T-cell (primary cell): ENCODE measurements around the gene OR56A4. TPM values are rescaled to one million over a fixed set of nuclear protein-coding genes. Genes with fewer than 3 reads are reported as not detected.

Experiments
- ATAC-seq, 4 experiments: fragments of 200-7000 bp in 3 of 4; fragments of 150-1000 bp in 1 of 4; cut with Tn5 transposase; replicated peaks in 1 of 4; 1 replicate in 3 of 4; 2 replicates in 1 of 4; pipeline ENCODE4 v1.10.0; 2021; ENCODE audit warnings: moderate library complexity in 3 of 4, mild to moderate bottlenecking in 2 of 4, moderate number of reproducible peaks in 1 of 4
- CTCF ChIA-PET, 2 donors: fragments of 300-600 bp; sonication (Branson Sonifier 250); formaldehyde crosslinking; loops; one replicate each; lab custom pipeline; 2022; ENCODE audit warnings: antibody characterized with exemption in 2 of 2; lab: Charles Lee
- POLR2A ChIA-PET, 2 donors: fragments of 300-600 bp; sonication (Branson Sonifier 250); formaldehyde crosslinking; loops; one replicate each; lab custom pipeline; 2022; ENCODE audit warnings: antibody characterized with exemption in 2 of 2; lab: Charles Lee
- DNase-seq, 35 experiments: peaks; one replicate each; pipeline versions ENCODE4 v3.0.0 to v3.0.0-alpha.2; 2013 to 2023
- H3K27ac ChIP-seq: one replicate; pipeline ENCODE4 v1.5.1; 2013; ENCODE audit warnings: low read length
- H3K27me3 ChIP-seq, 2 experiments: replicated peaks in 1 of 2; 1 replicate in 1 of 2; 2 replicates in 1 of 2; pipeline versions ENCODE4 v1.6.1 to v1.7.0; 2013; ENCODE audit warnings: low read length in 1 of 2, mixed read lengths in 1 of 2; ENCODE audit not compliant: control insufficient read depth in 2 of 2, insufficient read depth in 2 of 2; ENCODE audit errors: extremely low read depth in 1 of 2
- H3K36me3 ChIP-seq, 2 donors: 1 replicate in 1 of 2; 2 replicates in 1 of 2; pipeline versions ENCODE4 v1.6.1 to v1.7.0; 2013; ENCODE audit warnings: low read length in 1 of 2; ENCODE audit not compliant: control insufficient read depth in 2 of 2, insufficient read depth in 1 of 2; ENCODE audit errors: extremely low read depth in 1 of 2
- H3K4me1 ChIP-seq, 2 experiments: 1 replicate in 1 of 2; 2 replicates in 1 of 2; pipeline versions ENCODE4 v1.6.1 to v1.7.0; 2013; ENCODE audit warnings: low read length in 2 of 2, mixed read lengths in 1 of 2; ENCODE audit not compliant: insufficient read depth in 2 of 2, control insufficient read depth in 1 of 2; ENCODE audit errors: extremely low read depth in 1 of 2
- H3K4me3 ChIP-seq, 2 donors: 1 replicate in 1 of 2; 2 replicates in 1 of 2; pipeline versions ENCODE4 v1.5.1 to v1.7.0; 2013; ENCODE audit warnings: mild to moderate bottlenecking in 2 of 2, low read length in 1 of 2, moderate library complexity in 1 of 2; ENCODE audit not compliant: control insufficient read depth in 1 of 2; ENCODE audit errors: extremely low read depth in 1 of 2
- H3K9me3 ChIP-seq: 2 replicates; pipeline ENCODE4 v1.7.0; 2013
- H3K27ac Mint-ChIP-seq, 2 donors: one replicate each; pipeline ENCODE4 v1.8.0; 2020 to 2021; ENCODE audit warnings: mild to moderate bottlenecking in 2 of 2, mixed read lengths in 2 of 2
- H3K27me3 Mint-ChIP-seq, 2 donors: one replicate each; pipeline ENCODE4 v1.8.0; 2021 to 2022; ENCODE audit warnings: mixed read lengths in 2 of 2
- H3K36me3 Mint-ChIP-seq: one replicate; pipeline ENCODE4 v1.8.0; 2021; ENCODE audit warnings: mixed read lengths
- H3K4me1 Mint-ChIP-seq, 3 donors: one replicate each; pipeline ENCODE4 v1.8.0; 2020 to 2022; ENCODE audit warnings: mixed read lengths in 3 of 3, mild to moderate bottlenecking in 1 of 3
- H3K4me3 Mint-ChIP-seq, 3 donors: one replicate each; pipeline ENCODE4 v1.8.0; 2020 to 2022; ENCODE audit warnings: mild to moderate bottlenecking in 3 of 3, mixed read lengths in 3 of 3, moderate library complexity in 3 of 3
- H3K9me3 Mint-ChIP-seq, 3 donors: one replicate each; pipeline ENCODE4 v1.8.0; 2020 to 2022; ENCODE audit warnings: mixed read lengths in 3 of 3
- WGBS: methylation state at CpG from one replicate; pipeline ENCODE4 v1.1.5; 2013; ENCODE audit warnings: missing lambda C conversion rate; ENCODE audit not compliant: insufficient coverage; 5-methylcytosine and 5-hydroxymethylcytosine counted together
- total RNA-seq, 35 experiments: library from RNA in 6 of 35; stranded (reverse) in 6 of 35; fragments of 120-200 nt in 1 of 35; gene quantifications; one replicate each; pipeline versions ENCODE4 v1.2.1 to v1.2.4 and lab custom pipeline; 2013 to 2026

OR56A4 gene
- total RNA-seq, 5 donors from 2014 or later (not counting 1 experiment from before 2014, with no cell fraction given), result 0.07 to 0.09 TPM; not detected in 3

DNA sequence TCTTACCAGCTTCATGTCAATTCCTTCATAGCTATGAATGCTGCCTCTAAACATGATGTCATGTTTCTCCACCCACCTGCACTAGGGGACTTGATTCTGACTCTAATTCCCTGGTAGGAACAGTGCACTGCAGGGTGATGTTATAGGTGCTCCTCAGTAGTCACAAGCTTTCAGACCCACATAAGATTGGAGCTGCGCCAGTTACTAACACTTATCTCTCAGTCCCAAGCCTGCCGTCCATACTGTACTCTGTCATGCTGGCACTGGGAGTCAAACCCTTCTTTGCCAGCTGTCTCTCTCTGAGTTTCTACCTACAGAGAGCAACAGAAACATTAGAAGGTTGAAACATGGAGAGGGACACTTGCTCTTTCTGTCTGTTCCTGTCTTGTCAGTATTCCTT lies 18.3 kb upstream of the OR56A4 start:
- ATAC-seq (no peak), DNase-seq (no peak)
- no peaks in the 10 kb centered on the region for H3K9me3 Mint-ChIP-seq

DNA sequence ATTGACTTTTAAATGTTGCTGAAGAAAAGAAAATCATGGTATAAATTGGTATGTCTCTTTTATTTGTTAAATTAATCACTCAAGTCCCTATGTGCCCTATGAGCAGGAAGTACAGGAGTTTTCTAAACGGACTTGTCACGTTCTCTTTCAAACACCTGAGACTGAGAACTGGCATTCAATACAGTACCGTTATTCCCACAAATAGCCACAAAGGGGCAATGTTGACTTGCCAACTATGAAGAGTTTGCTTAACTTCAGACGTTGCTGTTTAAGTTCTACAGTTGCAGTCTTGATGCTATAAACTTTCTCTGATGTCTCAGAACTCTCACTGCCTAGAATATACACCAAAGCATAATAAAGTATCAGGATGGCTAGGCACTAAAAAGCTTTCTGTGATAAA lies 16.2 kb upstream of the OR56A4 start:
- 0% methylated on average over 3 of the region's 4 CpGs for WGBS
- ATAC-seq, result no peak
- H3K27me3 ChIP-seq, result no peaks in the 10 kb centered on the region
- no peaks in the 10 kb centered on the region for H3K9me3 ChIP-seq
- H3K4me1 ChIP-seq, result no peaks in the 10 kb centered on the region
- Mint-ChIP-seq H3K36me3 (no peaks in the 10 kb centered on the region), H3K9me3 (no peaks in the 10 kb centered on the region), H3K4me3 (no peak overlapping the region), H3K4me1 (no peaks in the 10 kb centered on the region), H3K27ac (no peak overlapping the region), H3K27me3 (peaks cover 26 to 36% of the 10 kb centered on the region in 2 donors)
- DNase-seq, result peak in 8 of 35 experiments; percentile 1 to 65 (median 5)
- CTCF ChIA-PET, result interaction anchor here in 1 of 2 donors (1.2 to 2.1 kb wide), 4 partner anchors 14 to 340 kb away, joined by 3 to 8 read pairs (median 6); no protein-coding TSS in a partner anchor
- no peak overlapping the region for H3K27ac ChIP-seq
- no peaks in the 10 kb centered on the region for H3K36me3 ChIP-seq
- POLR2A ChIA-PET, result no interaction called here
- no peak overlapping the region for H3K4me3 ChIP-seq

More for the DNA sequence above, 18.3 kb upstream of the OR56A4 start:
- Histone ChIP-seq H3K27ac (no peak overlapping the region), H3K4me1 (no peaks in the 10 kb centered on the region), H3K27me3 (no peaks in the 10 kb centered on the region), H3K4me3 (no peak overlapping the region), H3K36me3 (no peaks in the 10 kb centered on the region), H3K9me3 (no peaks in the 10 kb centered on the region)
- CTCF ChIA-PET, result no interaction called here
- no peak overlapping the region for H3K4me3 Mint-ChIP-seq
- H3K4me1 Mint-ChIP-seq, result no peaks in the 10 kb centered on the region
- H3K27me3 Mint-ChIP-seq, result peaks cover 26 to 32% of the 10 kb centered on the region in 2 donors
- 100% methylated on average over 1 of the region's 2 CpGs for WGBS
- H3K27ac Mint-ChIP-seq, result no peak overlapping the region
- no peaks in the 10 kb centered on the region for H3K36me3 Mint-ChIP-seq
- POLR2A ChIA-PET, result no interaction called here

DNA sequence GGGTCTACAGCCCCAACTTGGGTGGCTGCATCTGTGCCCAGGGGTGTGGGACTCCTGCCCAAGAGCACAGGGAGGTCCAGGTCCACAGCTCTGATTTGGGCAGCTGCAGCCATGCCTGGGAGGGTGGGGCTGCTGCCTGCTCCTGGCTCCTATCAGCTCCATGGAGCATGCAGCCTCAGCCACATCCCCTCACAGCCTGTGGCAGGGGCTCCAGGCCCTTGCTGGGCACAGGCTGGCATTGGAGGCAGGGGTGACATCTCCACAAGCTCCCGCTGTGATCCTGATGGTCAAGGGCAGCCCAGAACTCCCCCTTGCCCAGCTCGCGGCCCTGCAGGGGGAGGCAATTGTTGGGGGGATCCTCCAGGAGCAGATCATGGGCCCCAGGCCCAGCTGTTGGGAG lies 6.3 kb upstream of the OR56A4 start:
- CTCF ChIA-PET, result no interaction called here
- Mint-ChIP-seq H3K4me3 (no peak overlapping the region), H3K27ac (no peak overlapping the region)

DNA sequence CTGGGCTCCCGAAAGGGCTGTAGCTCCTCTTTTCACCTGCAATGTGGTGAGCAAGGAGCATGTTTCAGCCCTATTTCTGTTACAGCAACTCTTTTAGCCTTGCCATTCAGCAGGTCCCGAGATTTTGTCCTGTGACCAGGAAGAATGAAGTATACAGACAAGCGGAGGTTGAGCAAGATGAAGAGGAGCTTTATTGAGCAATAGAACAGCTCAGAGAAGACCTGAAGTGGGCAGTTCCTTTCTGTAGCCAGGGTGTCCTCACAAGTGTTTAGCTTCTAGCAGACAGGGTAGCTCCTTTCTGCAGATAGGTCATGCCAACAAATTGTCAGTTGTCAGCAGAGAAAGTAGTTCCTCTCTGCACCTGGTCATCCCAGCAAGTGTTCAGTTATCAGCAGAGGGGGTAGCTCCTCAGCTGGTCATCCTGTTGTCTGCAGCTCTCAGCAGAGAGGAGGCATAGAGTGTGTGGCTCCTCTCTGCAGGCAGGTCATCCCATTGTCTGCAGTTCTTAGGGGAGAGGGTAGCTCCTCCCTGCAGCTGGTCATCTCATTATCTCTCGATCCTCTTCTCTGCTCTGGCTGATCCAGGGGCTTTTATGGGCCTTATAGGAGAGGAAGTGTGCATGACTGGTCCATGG lies 5.4 kb upstream of the OR56A4 start:
- peaks cover 11 to 14% of the 10 kb centered on the region in 2 donors for H3K27me3 Mint-ChIP-seq
- no peaks in the 10 kb centered on the region for H3K4me1 Mint-ChIP-seq
- no peak overlapping the region for H3K27ac Mint-ChIP-seq
- ChIA-PET CTCF (interaction anchor here in 1 of 2 donors (0.5 kb wide), 1 partner anchor 310 kb away, joined by 3 read pairs; no protein-coding TSS in a partner anchor), POLR2A (no interaction called here)
- H3K9me3 Mint-ChIP-seq, result peaks cover 11 to 14% (median 11%) of the 10 kb centered on the region in 3 donors
- H3K27ac ChIP-seq, result no peak overlapping the region
- DNase-seq (no peak), ATAC-seq (no peak)
- no peaks in the 10 kb centered on the region for H3K9me3 ChIP-seq
- 72% methylated on average over 3 of the region's 4 CpGs for WGBS
- H3K4me1 ChIP-seq, result no peaks in the 10 kb centered on the region
- no peaks in the 10 kb centered on the region for H3K36me3 Mint-ChIP-seq
- no peak overlapping the region for H3K4me3 Mint-ChIP-seq
- H3K27me3 ChIP-seq, result peaks cover 0 to 16% of the 10 kb centered on the region in 2 experiments
- no peaks in the 10 kb centered on the region for H3K36me3 ChIP-seq
- H3K4me3 ChIP-seq, result no peak overlapping the region

More for the DNA sequence above, 6.3 kb upstream of the OR56A4 start:
- ATAC-seq (no peak), DNase-seq (no peak)
- no peaks in the 10 kb centered on the region for H3K9me3 ChIP-seq
- 56% methylated on average over 3 of the region's 3 CpGs for WGBS
- Mint-ChIP-seq H3K27me3 (peaks cover 15 to 17% of the 10 kb centered on the region in 2 donors), H3K9me3 (peaks cover 11 to 17% (median 14%) of the 10 kb centered on the region in 3 donors), H3K4me1 (no peaks in the 10 kb centered on the region), H3K36me3 (no peaks in the 10 kb centered on the region)
- H3K27ac ChIP-seq, result no peak overlapping the region
- POLR2A ChIA-PET, result no interaction called here
- no peak overlapping the region for H3K4me3 ChIP-seq
- H3K36me3 ChIP-seq, result no peaks in the 10 kb centered on the region
- peaks cover 0 to 16% of the 10 kb centered on the region in 2 experiments for H3K27me3 ChIP-seq
- no peaks in the 10 kb centered on the region for H3K4me1 ChIP-seq

DNA sequence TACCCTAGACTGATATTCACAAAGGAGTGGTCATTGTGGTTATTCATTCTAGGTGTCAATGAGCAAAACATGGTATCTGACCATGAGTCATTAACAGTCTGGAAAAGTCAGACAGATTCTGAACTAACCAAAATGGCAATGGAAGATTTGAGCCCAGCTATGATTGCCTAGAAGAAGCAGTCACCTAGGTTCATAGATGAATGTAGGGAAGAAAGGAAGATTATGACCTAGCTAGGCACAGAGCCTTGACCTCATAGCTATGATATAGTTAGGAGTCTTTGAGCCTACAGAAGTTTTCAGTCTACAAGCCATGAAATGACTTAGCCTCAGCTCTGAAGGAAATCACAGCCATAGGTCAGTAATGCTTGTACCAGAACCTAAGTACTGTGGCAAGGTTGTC lies 351 bp downstream of the OR56A4 start:
- no peak overlapping the region for H3K4me3 ChIP-seq
- H3K4me3 Mint-ChIP-seq, result no peak overlapping the region
- no peaks in the 10 kb centered on the region for H3K4me1 ChIP-seq
- no peaks in the 10 kb centered on the region for H3K9me3 ChIP-seq
- H3K36me3 Mint-ChIP-seq, result no peaks in the 10 kb centered on the region
- H3K27me3 ChIP-seq, result no peaks in the 10 kb centered on the region
- ATAC-seq, result no peak
- POLR2A ChIA-PET, result no interaction called here
- no peak overlapping the region for H3K27ac ChIP-seq
- no peak for DNase-seq
- peaks cover 22 to 26% of the 10 kb centered on the region in 2 donors for H3K27me3 Mint-ChIP-seq
- CTCF ChIA-PET, result no interaction called here
- no peak overlapping the region for H3K27ac Mint-ChIP-seq
- H3K4me1 Mint-ChIP-seq, result no peaks in the 10 kb centered on the region
- H3K9me3 Mint-ChIP-seq, result no peaks in the 10 kb centered on the region
- H3K36me3 ChIP-seq, result no peaks in the 10 kb centered on the region

DNA sequence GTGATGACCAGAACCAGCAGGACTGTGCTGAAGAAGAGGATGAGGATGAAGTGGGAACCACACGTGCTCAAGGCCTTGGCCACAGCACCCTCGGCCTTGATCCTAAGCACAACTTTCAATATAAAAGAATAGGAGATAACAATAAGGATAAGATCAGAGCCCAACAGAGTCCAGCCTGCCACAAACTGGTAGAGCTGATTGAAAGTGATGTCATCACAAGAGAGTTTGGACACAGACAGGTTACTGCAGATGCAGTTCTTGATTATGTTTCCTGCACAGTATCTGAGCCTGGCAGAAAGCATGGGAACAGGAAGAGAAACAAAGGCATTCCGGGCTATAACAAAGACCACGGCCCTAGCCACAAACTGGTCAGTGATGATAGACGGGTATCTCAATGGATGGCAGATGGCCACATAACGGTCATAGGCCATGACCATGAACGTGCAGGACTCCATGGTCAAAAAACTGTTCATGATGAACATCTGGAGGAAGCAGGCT lies 4.5 kb downstream of the OR56A4 start:
- H3K4me1 Mint-ChIP-seq, result no peaks in the 10 kb centered on the region
- H3K4me3 ChIP-seq, result no peak overlapping the region
- DNase-seq (no peak), ATAC-seq (no peak)
- no peaks in the 10 kb centered on the region for H3K4me1 ChIP-seq
- WGBS, result 43% methylated on average over 5 of the region's 7 CpGs
- no peaks in the 10 kb centered on the region for H3K36me3 ChIP-seq
- H3K27me3 Mint-ChIP-seq, result peaks cover 27 to 30% of the 10 kb centered on the region in 2 donors
- no peaks in the 10 kb centered on the region for H3K36me3 Mint-ChIP-seq
- ChIA-PET POLR2A (no interaction called here), CTCF (no interaction called here)
- H3K4me3 Mint-ChIP-seq, result no peak overlapping the region
- no peaks in the 10 kb centered on the region for H3K9me3 Mint-ChIP-seq
- no peaks in the 10 kb centered on the region for H3K9me3 ChIP-seq
- H3K27me3 ChIP-seq, result no peaks in the 10 kb centered on the region
- H3K27ac Mint-ChIP-seq, result no peak overlapping the region
- no peak overlapping the region for H3K27ac ChIP-seq
